ENCODE measurements around the gene C17orf67. TPM values are rescaled to one million over a fixed set of nuclear protein-coding genes. Genes with fewer than 3 reads are reported as not detected.

Gene C17orf67
- total and polyA plus RNA-seq, 2 of the 8 experiments (the other 6 are each of a cell fraction or from before 2014, with no cell fraction given), result 0.67 to 2.2 TPM

DNA sequence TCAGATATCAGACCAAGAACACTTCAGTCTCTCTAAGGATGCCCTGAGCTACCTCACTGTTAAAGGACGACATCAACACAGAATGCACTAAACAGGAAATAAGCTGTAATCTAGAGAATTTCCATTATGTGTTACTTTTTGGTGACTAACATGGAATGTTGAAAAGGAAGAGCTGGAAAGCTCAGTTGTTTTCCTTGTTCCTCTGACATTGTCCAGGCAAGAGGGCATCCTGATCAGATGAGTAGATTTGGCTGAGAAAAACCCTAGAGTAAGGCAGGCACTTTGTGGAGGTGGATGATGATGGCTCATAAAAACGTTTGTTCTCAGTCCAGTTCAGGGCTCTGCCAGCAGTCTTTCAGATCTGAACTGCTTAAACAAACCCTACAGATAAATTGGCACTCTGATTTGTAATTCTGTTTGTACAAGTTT lies 34.2 kb upstream of the C17orf67 start (continued):
- no peak for TF ChIP-seq PHF8 (conservative IDR thresholded peaks at IDR 0.05; ENCODE audit: low read depth, low read length)
- TF ChIP-seq, protein P1, sequence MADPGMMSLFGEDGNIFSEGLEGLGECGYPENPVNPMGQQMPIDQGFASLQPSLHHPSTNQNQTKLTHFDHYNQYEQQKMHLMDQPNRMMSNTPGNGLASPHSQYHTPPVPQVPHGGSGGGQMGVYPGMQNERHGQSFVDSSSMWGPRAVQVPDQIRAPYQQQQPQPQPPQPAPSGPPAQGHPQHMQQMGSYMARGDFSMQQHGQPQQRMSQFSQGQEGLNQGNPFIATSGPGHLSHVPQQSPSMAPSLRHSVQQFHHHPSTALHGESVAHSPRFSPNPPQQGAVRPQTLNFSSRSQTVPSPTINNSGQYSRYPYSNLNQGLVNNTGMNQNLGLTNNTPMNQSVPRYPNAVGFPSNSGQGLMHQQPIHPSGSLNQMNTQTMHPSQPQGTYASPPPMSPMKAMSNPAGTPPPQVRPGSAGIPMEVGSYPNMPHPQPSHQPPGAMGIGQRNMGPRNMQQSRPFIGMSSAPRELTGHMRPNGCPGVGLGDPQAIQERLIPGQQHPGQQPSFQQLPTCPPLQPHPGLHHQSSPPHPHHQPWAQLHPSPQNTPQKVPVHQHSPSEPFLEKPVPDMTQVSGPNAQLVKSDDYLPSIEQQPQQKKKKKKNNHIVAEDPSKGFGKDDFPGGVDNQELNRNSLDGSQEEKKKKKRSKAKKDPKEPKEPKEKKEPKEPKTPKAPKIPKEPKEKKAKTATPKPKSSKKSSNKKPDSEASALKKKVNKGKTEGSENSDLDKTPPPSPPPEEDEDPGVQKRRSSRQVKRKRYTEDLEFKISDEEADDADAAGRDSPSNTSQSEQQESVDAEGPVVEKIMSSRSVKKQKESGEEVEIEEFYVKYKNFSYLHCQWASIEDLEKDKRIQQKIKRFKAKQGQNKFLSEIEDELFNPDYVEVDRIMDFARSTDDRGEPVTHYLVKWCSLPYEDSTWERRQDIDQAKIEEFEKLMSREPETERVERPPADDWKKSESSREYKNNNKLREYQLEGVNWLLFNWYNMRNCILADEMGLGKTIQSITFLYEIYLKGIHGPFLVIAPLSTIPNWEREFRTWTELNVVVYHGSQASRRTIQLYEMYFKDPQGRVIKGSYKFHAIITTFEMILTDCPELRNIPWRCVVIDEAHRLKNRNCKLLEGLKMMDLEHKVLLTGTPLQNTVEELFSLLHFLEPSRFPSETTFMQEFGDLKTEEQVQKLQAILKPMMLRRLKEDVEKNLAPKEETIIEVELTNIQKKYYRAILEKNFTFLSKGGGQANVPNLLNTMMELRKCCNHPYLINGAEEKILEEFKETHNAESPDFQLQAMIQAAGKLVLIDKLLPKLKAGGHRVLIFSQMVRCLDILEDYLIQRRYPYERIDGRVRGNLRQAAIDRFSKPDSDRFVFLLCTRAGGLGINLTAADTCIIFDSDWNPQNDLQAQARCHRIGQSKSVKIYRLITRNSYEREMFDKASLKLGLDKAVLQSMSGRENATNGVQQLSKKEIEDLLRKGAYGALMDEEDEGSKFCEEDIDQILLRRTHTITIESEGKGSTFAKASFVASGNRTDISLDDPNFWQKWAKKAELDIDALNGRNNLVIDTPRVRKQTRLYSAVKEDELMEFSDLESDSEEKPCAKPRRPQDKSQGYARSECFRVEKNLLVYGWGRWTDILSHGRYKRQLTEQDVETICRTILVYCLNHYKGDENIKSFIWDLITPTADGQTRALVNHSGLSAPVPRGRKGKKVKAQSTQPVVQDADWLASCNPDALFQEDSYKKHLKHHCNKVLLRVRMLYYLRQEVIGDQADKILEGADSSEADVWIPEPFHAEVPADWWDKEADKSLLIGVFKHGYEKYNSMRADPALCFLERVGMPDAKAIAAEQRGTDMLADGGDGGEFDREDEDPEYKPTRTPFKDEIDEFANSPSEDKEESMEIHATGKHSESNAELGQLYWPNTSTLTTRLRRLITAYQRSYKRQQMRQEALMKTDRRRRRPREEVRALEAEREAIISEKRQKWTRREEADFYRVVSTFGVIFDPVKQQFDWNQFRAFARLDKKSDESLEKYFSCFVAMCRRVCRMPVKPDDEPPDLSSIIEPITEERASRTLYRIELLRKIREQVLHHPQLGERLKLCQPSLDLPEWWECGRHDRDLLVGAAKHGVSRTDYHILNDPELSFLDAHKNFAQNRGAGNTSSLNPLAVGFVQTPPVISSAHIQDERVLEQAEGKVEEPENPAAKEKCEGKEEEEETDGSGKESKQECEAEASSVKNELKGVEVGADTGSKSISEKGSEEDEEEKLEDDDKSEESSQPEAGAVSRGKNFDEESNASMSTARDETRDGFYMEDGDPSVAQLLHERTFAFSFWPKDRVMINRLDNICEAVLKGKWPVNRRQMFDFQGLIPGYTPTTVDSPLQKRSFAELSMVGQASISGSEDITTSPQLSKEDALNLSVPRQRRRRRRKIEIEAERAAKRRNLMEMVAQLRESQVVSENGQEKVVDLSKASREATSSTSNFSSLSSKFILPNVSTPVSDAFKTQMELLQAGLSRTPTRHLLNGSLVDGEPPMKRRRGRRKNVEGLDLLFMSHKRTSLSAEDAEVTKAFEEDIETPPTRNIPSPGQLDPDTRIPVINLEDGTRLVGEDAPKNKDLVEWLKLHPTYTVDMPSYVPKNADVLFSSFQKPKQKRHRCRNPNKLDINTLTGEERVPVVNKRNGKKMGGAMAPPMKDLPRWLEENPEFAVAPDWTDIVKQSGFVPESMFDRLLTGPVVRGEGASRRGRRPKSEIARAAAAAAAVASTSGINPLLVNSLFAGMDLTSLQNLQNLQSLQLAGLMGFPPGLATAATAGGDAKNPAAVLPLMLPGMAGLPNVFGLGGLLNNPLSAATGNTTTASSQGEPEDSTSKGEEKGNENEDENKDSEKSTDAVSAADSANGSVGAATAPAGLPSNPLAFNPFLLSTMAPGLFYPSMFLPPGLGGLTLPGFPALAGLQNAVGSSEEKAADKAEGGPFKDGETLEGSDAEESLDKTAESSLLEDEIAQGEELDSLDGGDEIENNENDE (IDR thresholded peaks at IDR 0.05; ENCODE audit: insufficient replicate concordance, low read length), result no peak
- TF ChIP-seq BACH1 (IDR thresholded peaks at IDR 0.05; ENCODE audit: low read length), result no peak
- TF ChIP-seq SAP30 (IDR thresholded peaks at IDR 0.05; ENCODE audit: insufficient read depth, insufficient replicate concordance, low read length), result no peak
- TF ChIP-seq JUN (IDR thresholded peaks at IDR 0.05; ENCODE audit: low read depth, low read length), result no peak
- TF ChIP-seq, protein P2, sequence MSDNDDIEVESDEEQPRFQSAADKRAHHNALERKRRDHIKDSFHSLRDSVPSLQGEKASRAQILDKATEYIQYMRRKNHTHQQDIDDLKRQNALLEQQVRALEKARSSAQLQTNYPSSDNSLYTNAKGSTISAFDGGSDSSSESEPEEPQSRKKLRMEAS (IDR thresholded peaks at IDR 0.05), result no peak

Data from H1 (cell line).